Stimulated activated naive CD8-positive, alpha-beta T cell treated with anti-CD3 and anti-CD28 coated beads, Interleukin-15, Interleukin-2, amounts not matched to agents 100 U/mL and 50 U/mL, for 24 hours (primary cell): ENCODE results near the gene ZSCAN25.
"Not testable (repeated sequence)": the region's sequence is repeated elsewhere in the genome, so short reads cannot be mapped to it uniquely, and the experiment has no call there.

ENCODE experiments used
- ATAC-seq: fragments of 150-1000 bp; cut with Tn5 transposase; one replicate; pipeline ENCODE4 v1.10.0; 2021
- DNase-seq: peaks from one replicate; pipeline ENCODE4 v3.0.0; 2021

ZSCAN25 gene

GRCh38 chr7:99645590-99645989 lies 28.8 kb downstream of the ZSCAN25 start:
- ATAC-seq (no peak), DNase-seq (no peak)

- DNase-seq: no peak
- ATAC-seq: peak; percentile 93
Measured at GRCh38 chr7:99648843-99649242, 32.1 kb downstream of the ZSCAN25 start.

GRCh38 chr7:99651290-99651689 lies 34.5 kb downstream of the ZSCAN25 start:
- DNase-seq (no peak), ATAC-seq (no peak)

- no peak for DNase-seq
- ATAC-seq: no peak
Measured at GRCh38 chr7:99652671-99653070, 35.9 kb downstream of the ZSCAN25 start.

GRCh38 chr7:99653269-99653668 lies 36.5 kb downstream of the ZSCAN25 start:
- not testable (repeated sequence) for ATAC-seq, DNase-seq

GRCh38 chr7:99653754-99654153 lies 37.0 kb downstream of the ZSCAN25 start:
- DNase-seq (no peak), ATAC-seq (no peak)

- DNase-seq, ATAC-seq: not testable (repeated sequence)
Measured at GRCh38 chr7:99654626-99655025, 37.9 kb downstream of the ZSCAN25 start.

- not testable (repeated sequence) for ATAC-seq, DNase-seq
Measured at GRCh38 chr7:99657879-99658278, 41.1 kb downstream of the ZSCAN25 start.

GRCh38 chr7:99665312-99666012 lies 48.7 kb downstream of the ZSCAN25 start:
- no peak for DNase-seq
- peak; percentile 82 for ATAC-seq

- no peak for DNase-seq
- ATAC-seq: no peak
Measured at GRCh38 chr7:99666013-99666395, 49.3 kb downstream of the ZSCAN25 start.

GRCh38 chr7:99667179-99667578 lies 50.4 kb downstream of the ZSCAN25 start:
- ATAC-seq: no peak
- DNase-seq: no peak

GRCh38 chr7:99668541-99668940 lies 51.8 kb downstream of the ZSCAN25 start:
- ATAC-seq: no peak
- no peak for DNase-seq

- DNase-seq: no peak
- no peak for ATAC-seq
Measured at GRCh38 chr7:99669782-99670181, 53.0 kb downstream of the ZSCAN25 start.

- DNase-seq: no peak
- ATAC-seq: no peak
Measured at GRCh38 chr7:99672573-99672972, 55.8 kb downstream of the ZSCAN25 start.

GRCh38 chr7:99674995-99675742 lies 58.4 kb downstream of the ZSCAN25 start:
- DNase-seq (no peak), ATAC-seq (no peak)

GRCh38 chr7:99677013-99677647 lies 60.4 kb downstream of the ZSCAN25 start:
- DNase-seq (no peak), ATAC-seq (no peak)

GRCh38 chr7:99677648-99678045 lies 60.9 kb downstream of the ZSCAN25 start:
- no peak for DNase-seq
- no peak for ATAC-seq

- DNase-seq (no peak), ATAC-seq (no peak)
Measured at GRCh38 chr7:99679032-99679399, 62.3 kb downstream of the ZSCAN25 start.

- DNase-seq (no peak), ATAC-seq (no peak)
Measured at GRCh38 chr7:99679400-99680191, 62.9 kb downstream of the ZSCAN25 start, which contains the start of gene CYP3A5. Gene CYP3A5 (minus strand): TSS chr7:99679996. CDS start chr7:99679896, 100 bp downstream.
